Natural killer cell (primary cell): ENCODE measurements around the gene CDK18. TPM values are rescaled to one million over a fixed set of nuclear protein-coding genes. Genes with fewer than 3 reads are reported as not detected.

Source experiments
- ATAC-seq, 3 donors: fragments of 150-1000 bp in 2 of 3; fragments of 200-7000 bp in 1 of 3; cut with Tn5 transposase; 1 replicate in 1 of 3; 2 replicates in 2 of 3; pipeline ENCODE4 v1.10.0; 2021; ENCODE audit warnings: mild to moderate bottlenecking in 2 of 3, moderate library complexity in 2 of 3
- DNase-seq, 2 donors: peaks; one replicate each; pipeline versions ENCODE4 v3.0.0 to v3.0.0-alpha.2; 2013 to 2021; ENCODE audit warnings: mixed read lengths in 1 of 2
- H3K27ac ChIP-seq: one replicate; pipeline ENCODE4 v1.5.1; 2013; ENCODE audit warnings: mild to moderate bottlenecking, low read length
- H3K27me3 ChIP-seq: one replicate; pipeline ENCODE4 v1.6.1; 2013; ENCODE audit warnings: low read length; ENCODE audit not compliant: control insufficient read depth, insufficient read depth
- H3K36me3 ChIP-seq: one replicate; pipeline ENCODE4 v1.6.1; 2013; ENCODE audit warnings: low read length; ENCODE audit not compliant: control insufficient read depth, insufficient read depth
- H3K4me1 ChIP-seq: one replicate; pipeline ENCODE4 v1.6.1; 2013; ENCODE audit warnings: low read length; ENCODE audit not compliant: control insufficient read depth, insufficient read depth
- H3K4me3 ChIP-seq: one replicate; pipeline ENCODE4 v1.5.1; 2013; ENCODE audit warnings: low read length
- H3K9me3 ChIP-seq: one replicate; pipeline ENCODE4 v1.6.1; 2013; ENCODE audit warnings: low read length; ENCODE audit not compliant: control insufficient read depth, insufficient read depth
- H3K27ac Mint-ChIP-seq, 2 donors: one replicate each; pipeline ENCODE4 v1.8.0; 2022; ENCODE audit warnings: mild to moderate bottlenecking in 2 of 2, mixed read lengths in 2 of 2, moderate library complexity in 1 of 2
- H3K27me3 Mint-ChIP-seq, 2 donors: one replicate each; pipeline ENCODE4 v1.8.0; 2022; ENCODE audit warnings: low read depth in 2 of 2, mixed read lengths in 2 of 2
- H3K36me3 Mint-ChIP-seq: one replicate; pipeline ENCODE4 v1.8.0; 2022; ENCODE audit warnings: mixed read lengths
- H3K4me1 Mint-ChIP-seq, 2 donors: one replicate each; pipeline ENCODE4 v1.8.0; 2022; ENCODE audit warnings: mixed read lengths in 2 of 2
- H3K4me3 Mint-ChIP-seq: one replicate; pipeline ENCODE4 v1.8.0; 2022; ENCODE audit warnings: mild to moderate bottlenecking, moderate library complexity, mixed read lengths
- H3K9me3 Mint-ChIP-seq, 2 donors: one replicate each; pipeline ENCODE4 v1.8.0; 2022; ENCODE audit warnings: mixed read lengths in 2 of 2
- WGBS: methylation state at CpG from one replicate; pipeline ENCODE4 v1.1.7; 2013; ENCODE audit warnings: missing lambda C conversion rate; ENCODE audit not compliant: insufficient coverage; 5-methylcytosine and 5-hydroxymethylcytosine counted together
- intact Hi-C: fragments of 100-400 bp; cut with micrococcal nuclease; formaldehyde crosslinking; loops from one replicate; pipeline ENCODE4 v1.14.2; 2022
- total RNA-seq, 4 donors: library from RNA; stranded (reverse); fragments of 120-200 nt in 1 of 4; gene quantifications; one replicate each; pipeline versions ENCODE4 v1.2.3 to v1.2.4, GENCODE V29; 2013 to 2022
- TF ChIP-seq, protein P1 (sequence below): fragments of 200-600 bp; IDR thresholded peaks from one replicate; pipeline ENCODE4 v1.8.0; 2022; ENCODE audit warnings: antibody characterized with exemption

Gene CDK18
- total RNA-seq, 3 donors from 2014 or later (not counting 1 experiment from before 2014, with no cell fraction given): 1.9 to 5.3 (median 4.0) TPM

DNA sequence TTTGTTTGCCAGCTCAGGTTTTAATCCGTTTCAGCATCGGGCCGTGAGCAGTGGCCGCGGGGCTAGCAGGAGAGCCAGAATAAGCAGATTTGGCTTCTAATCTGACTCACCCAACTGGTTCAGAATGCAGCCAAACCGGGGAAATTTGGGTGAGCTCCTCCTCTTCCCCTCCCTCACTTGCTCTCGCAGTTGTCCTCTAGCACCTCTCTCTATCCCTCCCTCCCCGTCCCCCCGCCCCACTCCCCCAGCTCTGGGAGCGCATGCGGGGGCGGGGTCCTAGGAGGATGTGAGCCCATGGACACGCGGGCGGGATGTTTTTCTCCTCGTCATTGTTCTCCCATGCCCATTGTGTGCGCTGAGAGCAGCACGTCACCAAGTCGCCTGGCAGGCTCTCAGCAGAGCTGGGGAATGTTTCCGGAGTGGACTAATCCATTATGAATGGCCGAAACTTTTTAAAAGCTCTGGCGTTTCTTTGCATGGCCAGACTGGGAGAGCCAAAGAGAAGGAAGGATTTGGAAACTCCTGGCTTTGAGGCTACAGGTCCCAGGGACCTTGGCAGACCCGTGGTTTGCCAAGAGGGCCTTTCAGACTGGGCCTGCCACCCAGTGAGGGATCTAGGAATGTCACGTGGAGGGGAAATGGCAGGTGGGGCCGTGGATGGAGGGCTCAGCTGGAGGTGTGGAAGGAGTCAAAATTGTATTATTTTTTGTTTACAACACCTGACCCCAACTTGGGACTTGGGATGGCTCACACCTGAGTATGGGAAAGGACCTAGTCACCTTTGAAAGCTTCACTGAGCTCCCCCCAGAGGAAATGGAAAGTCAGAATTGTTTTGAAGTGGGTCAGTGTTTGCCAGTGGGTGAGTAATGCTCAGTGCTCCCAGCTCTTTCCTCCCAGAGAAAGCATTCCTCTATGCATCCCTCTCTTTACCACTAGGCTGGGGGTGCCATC lies 39.2 kb downstream of the CDK18 start:
- ATAC-seq (peak in 1 of 3 donors; percentile 32), DNase-seq (no peak)
- Histone ChIP-seq H3K4me1 (peaks cover 4% of the 10 kb centered on the region), H3K27ac (no peak overlapping the region), H3K27me3 (peaks cover 13% of the 10 kb centered on the region), H3K9me3 (no peaks in the 10 kb centered on the region), H3K36me3 (no peaks in the 10 kb centered on the region), H3K4me3 (no peak overlapping the region)
- TF ChIP-seq, protein P1, sequence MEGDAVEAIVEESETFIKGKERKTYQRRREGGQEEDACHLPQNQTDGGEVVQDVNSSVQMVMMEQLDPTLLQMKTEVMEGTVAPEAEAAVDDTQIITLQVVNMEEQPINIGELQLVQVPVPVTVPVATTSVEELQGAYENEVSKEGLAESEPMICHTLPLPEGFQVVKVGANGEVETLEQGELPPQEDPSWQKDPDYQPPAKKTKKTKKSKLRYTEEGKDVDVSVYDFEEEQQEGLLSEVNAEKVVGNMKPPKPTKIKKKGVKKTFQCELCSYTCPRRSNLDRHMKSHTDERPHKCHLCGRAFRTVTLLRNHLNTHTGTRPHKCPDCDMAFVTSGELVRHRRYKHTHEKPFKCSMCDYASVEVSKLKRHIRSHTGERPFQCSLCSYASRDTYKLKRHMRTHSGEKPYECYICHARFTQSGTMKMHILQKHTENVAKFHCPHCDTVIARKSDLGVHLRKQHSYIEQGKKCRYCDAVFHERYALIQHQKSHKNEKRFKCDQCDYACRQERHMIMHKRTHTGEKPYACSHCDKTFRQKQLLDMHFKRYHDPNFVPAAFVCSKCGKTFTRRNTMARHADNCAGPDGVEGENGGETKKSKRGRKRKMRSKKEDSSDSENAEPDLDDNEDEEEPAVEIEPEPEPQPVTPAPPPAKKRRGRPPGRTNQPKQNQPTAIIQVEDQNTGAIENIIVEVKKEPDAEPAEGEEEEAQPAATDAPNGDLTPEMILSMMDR: no peak
- Mint-ChIP-seq H3K4me1 (no peaks in the 10 kb centered on the region), H3K27ac (no peak overlapping the region), H3K27me3 (peaks cover 30% of the 10 kb centered on the region in 2 donors), H3K36me3 (no peaks in the 10 kb centered on the region), H3K4me3 (no peak overlapping the region), H3K9me3 (no peaks in the 10 kb centered on the region)
- WGBS: 2% methylated on average over 22 of the region's 25 CpGs
- intact Hi-C loops: no loop called here

DNA sequence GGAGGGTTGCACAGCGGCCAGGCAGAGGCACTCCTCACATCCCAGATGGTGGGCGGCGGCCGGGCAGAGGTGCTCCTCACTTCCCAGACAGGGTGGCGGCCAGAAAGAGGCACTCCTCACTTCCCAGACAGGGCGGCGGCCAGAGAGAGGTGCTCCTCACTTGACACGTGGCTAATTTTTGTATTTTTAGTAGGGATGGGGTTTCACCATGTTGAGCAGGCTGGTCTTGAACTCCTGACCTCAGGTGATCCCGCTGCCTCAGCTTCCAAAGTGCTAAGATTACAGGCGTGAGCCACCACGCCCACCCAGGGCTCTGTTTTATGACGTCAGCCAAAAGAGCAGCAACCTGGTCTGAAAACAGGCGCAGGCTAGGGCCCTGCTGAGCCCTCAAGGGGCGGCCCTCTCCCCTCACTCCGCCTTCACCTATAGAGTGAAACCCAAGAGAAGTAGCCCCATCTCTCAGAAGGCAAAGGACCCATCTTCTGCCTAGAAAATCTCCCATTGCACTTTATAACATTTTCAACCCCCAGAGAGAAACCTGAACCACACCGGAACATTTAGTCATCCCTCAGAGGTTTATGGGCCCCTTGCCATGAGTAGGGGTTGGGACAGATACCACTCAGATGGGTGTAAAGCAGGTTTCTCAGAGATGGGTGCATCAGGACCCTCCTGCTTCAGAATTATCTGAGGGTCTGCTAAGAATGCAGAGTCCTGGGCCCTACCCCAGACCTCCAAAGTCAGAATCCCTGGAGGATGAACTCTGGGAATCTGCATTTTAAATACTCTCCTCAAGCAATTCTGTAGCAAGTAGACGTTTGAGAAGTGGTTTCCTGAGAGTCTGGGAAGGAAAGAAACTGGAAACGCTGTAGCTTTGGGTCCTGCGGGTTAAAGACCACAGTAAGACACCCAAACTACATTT lies 40.8 kb downstream of the CDK18 start:
- Histone ChIP-seq H3K27me3 (peaks cover 16% of the 10 kb centered on the region), H3K4me1 (peaks cover 4% of the 10 kb centered on the region), H3K9me3 (no peaks in the 10 kb centered on the region), H3K27ac (no peak overlapping the region), H3K4me3 (no peak overlapping the region), H3K36me3 (no peaks in the 10 kb centered on the region)
- Mint-ChIP-seq H3K9me3 (no peaks in the 10 kb centered on the region), H3K4me3 (no peak overlapping the region), H3K4me1 (no peaks in the 10 kb centered on the region), H3K36me3 (no peaks in the 10 kb centered on the region), H3K27me3 (peaks cover 34 to 45% of the 10 kb centered on the region in 2 donors), H3K27ac (no peak overlapping the region)
- WGBS: 77% methylated on average over 19 of the region's 19 CpGs
- intact Hi-C loops: no loop called here
- TF ChIP-seq, protein P1: no peak
- ATAC-seq (no peak), DNase-seq (no peak)

DNA sequence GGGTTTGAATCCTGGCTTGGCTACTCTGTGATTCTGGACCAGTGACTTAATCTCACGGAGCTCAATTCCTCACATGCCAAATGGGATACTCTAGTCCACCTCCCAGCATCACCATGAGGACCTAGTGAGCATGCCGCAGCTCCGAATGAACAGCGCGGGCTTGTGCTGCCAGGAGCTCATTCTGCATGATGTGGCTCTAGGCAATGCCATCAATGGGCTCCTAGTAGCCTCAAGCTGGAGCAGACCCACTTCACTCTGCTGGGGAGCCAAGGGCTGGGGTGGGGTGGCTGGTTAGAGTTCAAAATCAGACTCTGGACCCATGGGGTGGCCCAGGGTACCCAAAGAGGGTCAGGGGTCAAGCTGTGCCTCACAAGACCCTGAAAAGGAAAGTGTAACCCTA lies 41.5 kb downstream of the CDK18 start:
- intact Hi-C loops: no loop called here
- WGBS: 91% methylated on average over 5 of the region's 5 CpGs
- no peak overlapping the region for H3K4me3 Mint-ChIP-seq
- Histone ChIP-seq H3K4me3 (no peak overlapping the region), H3K27ac (no peak overlapping the region), H3K36me3 (no peaks in the 10 kb centered on the region), H3K27me3 (peaks cover 16% of the 10 kb centered on the region), H3K9me3 (no peaks in the 10 kb centered on the region), H3K4me1 (peaks cover 4% of the 10 kb centered on the region)
- no peaks in the 10 kb centered on the region for H3K4me1 Mint-ChIP-seq
- no peaks in the 10 kb centered on the region for H3K36me3 Mint-ChIP-seq
- ATAC-seq (no peak), DNase-seq (no peak)
- H3K27ac Mint-ChIP-seq: no peak overlapping the region
- TF ChIP-seq, protein P1: no peak
- H3K27me3 Mint-ChIP-seq: peaks cover 37 to 45% of the 10 kb centered on the region in 2 donors
- no peaks in the 10 kb centered on the region for H3K9me3 Mint-ChIP-seq
